ENCODE results near the gene C2CD5. TPM values are rescaled to one million over a fixed set of nuclear protein-coding genes. Genes with fewer than 3 reads are reported as not detected.

Gene C2CD5
- total RNA-seq, 1 donor from 2014 or later: 49.5 TPM

- H3K27ac Mint-ChIP-seq: no peak overlapping the region
- no peak for TF ChIP-seq CTCF (conservative IDR thresholded peaks at IDR 0.05)
- H3K4me1 Mint-ChIP-seq (ENCODE audit: unreplicated experiment): no peaks in the 10 kb centered on the region
- H3K27me3 Mint-ChIP-seq: no peaks in the 10 kb centered on the region
- no peaks in the 10 kb centered on the region for H3K9me3 Mint-ChIP-seq
- no peak for DNase-seq (ENCODE audit: extremely low spot score, unreplicated experiment)
- H3K4me3 Mint-ChIP-seq: no peak overlapping the region
- H3K36me3 Mint-ChIP-seq: peaks cover 35% of the 10 kb centered on the region
Observed at GRCh38 chr12:22477894-22478287, 66.5 kb downstream of the C2CD5 start.

GRCh38 chr12:22477166-22477893 lies 67.0 kb downstream of the C2CD5 start:
- no peak overlapping the region for H3K4me3 Mint-ChIP-seq
- DNase-seq (ENCODE audit: extremely low spot score, unreplicated experiment): no peak
- no peaks in the 10 kb centered on the region for H3K9me3 Mint-ChIP-seq
- TF ChIP-seq CTCF (conservative IDR thresholded peaks at IDR 0.05): no peak
- H3K27ac Mint-ChIP-seq: no peak overlapping the region
- peaks cover 32% of the 10 kb centered on the region for H3K36me3 Mint-ChIP-seq
- H3K4me1 Mint-ChIP-seq (ENCODE audit: unreplicated experiment): no peaks in the 10 kb centered on the region
- no peaks in the 10 kb centered on the region for H3K27me3 Mint-ChIP-seq

GRCh38 chr12:22476133-22476532 lies 68.2 kb downstream of the C2CD5 start:
- Mint-ChIP-seq H3K27me3 (no peaks in the 10 kb centered on the region), H3K36me3 (peaks cover 25% of the 10 kb centered on the region), H3K27ac (no peak overlapping the region), H3K4me1 (ENCODE audit: unreplicated experiment) (no peaks in the 10 kb centered on the region), H3K4me3 (no peak overlapping the region), H3K9me3 (no peaks in the 10 kb centered on the region)
- DNase-seq (ENCODE audit: extremely low spot score, unreplicated experiment): no peak
- TF ChIP-seq CTCF (conservative IDR thresholded peaks at IDR 0.05): no peak

- Mint-ChIP-seq H3K4me3 (no peak overlapping the region), H3K27me3 (no peaks in the 10 kb centered on the region), H3K36me3 (peaks cover 32% of the 10 kb centered on the region), H3K4me1 (ENCODE audit: unreplicated experiment) (no peaks in the 10 kb centered on the region), H3K9me3 (no peaks in the 10 kb centered on the region), H3K27ac (no peak overlapping the region)
- no peak for TF ChIP-seq CTCF (conservative IDR thresholded peaks at IDR 0.05)
- DNase-seq (ENCODE audit: extremely low spot score, unreplicated experiment): no peak
Observed at GRCh38 chr12:22474970-22475720, 69.2 kb downstream of the C2CD5 start.

- Mint-ChIP-seq H3K36me3 (peaks cover 42% of the 10 kb centered on the region), H3K4me3 (no peak overlapping the region), H3K4me1 (ENCODE audit: unreplicated experiment) (no peaks in the 10 kb centered on the region), H3K27ac (no peak overlapping the region), H3K9me3 (no peaks in the 10 kb centered on the region), H3K27me3 (no peaks in the 10 kb centered on the region)
- TF ChIP-seq CTCF (conservative IDR thresholded peaks at IDR 0.05): no peak
- DNase-seq (ENCODE audit: extremely low spot score, unreplicated experiment): no peak
Observed at GRCh38 chr12:22473212-22473611, 71.1 kb downstream of the C2CD5 start.
